HG03103 (cell line): ENCODE data around the gene SLMAP.

ENCODE experiments used
- ATAC-seq: cut with Tn5 transposase; IDR thresholded peaks from one replicate; pipeline ENCODE4 v1.9.1; 2021; ENCODE audit warnings: low read depth; ENCODE audit not compliant: unreplicated experiment

SLMAP gene

GRCh38 chr3:57821765-57822164 is 65.7 kb downstream of the SLMAP start:
- no peak for ATAC-seq

GRCh38 chr3:57822686-57823085 is 66.6 kb downstream of the SLMAP start:
- no peak for ATAC-seq

- ATAC-seq, result no peak
Measured at GRCh38 chr3:57825116-57825515, 69.0 kb downstream of the SLMAP start.

- ATAC-seq, result no peak
Measured at GRCh38 chr3:57826245-57826951, 70.3 kb downstream of the SLMAP start.

DNA sequence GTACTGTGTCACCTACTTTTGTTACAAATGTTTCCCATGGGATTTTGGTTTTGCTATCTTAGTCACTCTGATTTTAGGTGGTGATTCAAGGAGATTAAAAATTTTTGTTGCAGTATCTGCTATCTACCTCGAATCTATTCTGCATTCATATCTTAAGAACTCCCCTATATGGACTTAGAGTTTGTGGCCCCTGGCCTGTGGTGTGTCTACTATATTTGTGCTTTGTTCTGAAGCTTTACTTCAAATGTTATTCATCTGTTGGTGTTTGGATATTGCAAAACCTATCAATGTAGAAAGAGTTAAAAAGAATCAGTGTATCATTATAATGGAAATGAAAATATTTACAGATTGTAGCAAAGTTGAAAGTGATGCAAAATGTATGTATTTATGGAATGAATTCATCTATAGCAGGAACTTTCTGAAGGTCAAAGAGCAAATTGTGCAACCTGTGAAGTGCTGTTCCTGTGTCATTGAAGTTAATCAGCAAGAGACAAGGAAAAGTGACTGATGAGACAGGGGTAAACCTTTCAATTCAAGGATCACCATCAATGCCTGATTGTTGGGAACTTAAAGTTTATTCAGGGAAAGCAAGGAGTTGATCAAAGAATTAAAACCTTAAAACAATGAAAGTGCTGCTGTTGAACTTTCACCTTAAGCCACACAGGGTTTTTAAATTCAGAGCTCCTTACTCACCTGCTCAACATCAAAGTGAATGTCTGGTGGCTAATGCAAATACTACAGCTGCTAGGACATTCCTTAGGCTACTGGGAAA is 71.0 kb downstream of the SLMAP start:
- ATAC-seq, result no peak

DNA sequence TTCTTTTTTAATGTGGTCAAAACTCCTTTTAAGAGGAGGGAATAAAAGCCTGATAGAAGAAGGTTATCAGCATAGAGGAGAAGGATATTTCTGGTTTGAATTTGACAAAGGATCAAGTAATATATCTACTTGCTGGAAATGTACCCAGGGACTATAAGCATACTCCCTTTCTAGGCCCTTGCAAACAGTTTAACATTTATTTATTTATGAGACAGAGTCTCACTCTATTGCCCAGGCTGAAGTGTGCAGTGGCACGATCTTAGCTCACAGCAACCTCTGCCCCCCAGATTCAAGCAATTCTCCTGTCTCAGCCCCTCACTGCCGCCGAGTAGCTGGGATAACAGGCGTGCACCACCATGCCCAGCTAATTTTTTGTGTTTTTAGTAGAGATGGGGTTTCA is 71.6 kb downstream of the SLMAP start:
- ATAC-seq, result no peak

DNA sequence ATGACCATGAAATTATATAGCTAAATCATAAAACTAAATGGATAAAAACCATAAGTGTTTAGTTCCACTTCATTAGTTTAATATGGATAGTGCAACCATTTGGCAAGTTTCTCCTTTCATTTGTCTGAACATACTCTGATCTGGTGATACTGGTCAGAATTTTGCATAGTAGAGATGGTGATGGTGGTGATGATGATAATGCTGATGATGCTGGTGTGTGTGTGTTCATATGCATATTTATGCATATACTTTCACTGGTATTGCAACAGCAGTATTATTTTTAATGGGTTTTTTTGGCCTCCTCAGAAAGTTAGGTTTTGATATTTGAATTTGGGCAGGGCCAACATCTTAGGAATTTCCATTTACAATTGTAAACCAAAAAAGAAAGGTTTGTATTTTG is 76.4 kb downstream of the SLMAP start:
- no peak for ATAC-seq

DNA sequence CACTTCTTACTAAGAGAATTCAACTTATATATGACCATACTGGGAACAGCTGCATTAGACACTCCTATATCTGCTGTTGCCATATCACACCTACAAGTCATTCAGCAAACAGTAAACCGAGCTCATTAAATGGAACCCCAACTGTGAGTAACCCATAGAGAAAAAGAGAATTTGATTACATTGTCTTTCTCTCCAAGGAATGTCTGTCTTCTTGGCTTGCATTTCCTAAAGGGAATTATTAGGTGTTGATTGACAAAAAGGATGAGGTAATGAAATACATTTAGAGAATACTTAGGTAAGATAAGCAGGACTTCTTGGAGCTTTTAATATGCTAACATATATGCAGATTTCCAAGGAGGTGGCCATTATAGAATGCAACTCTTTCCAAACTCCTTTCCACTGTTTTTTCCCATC is 76.8 kb downstream of the SLMAP start:
- ATAC-seq, result no peak

DNA sequence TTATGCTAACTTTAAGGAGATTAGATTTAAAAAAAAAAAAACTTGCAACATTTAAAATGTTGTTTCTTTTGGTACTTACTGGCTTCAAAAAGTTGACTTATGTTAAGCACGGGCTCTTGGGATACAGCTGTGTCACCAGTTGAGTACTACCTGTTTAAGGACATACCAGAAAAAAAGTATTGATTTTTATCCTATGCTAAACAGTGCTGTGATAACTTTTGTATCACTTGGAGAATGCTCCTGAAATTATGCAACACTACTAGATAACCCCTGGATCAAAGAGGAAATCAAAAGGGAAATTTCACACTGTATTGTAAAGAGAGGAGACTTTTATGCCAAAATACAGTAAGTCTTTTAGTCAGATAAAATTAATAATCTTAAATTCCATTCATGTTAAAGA is 77.7 kb downstream of the SLMAP start:
- ATAC-seq, result no peak

DNA sequence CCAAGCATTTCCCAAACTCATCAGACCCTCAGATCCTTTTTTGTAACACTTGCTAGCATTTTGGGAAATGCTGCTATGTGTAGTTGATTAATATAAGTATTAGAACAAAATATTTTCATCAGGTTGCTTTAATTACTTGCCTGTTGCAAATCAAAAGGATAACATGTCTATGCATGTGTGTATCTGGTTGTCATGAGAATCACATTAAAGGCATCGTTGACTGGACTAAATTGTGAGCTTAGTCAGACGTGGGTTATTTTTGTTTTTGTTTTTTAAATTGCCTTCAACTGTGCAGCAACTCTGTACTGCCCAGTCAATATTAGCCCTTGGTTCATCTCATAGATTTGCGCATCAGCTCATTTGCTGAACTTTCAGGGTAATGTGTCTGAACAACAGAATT is 81.6 kb downstream of the SLMAP start:
- no peak for ATAC-seq

DNA sequence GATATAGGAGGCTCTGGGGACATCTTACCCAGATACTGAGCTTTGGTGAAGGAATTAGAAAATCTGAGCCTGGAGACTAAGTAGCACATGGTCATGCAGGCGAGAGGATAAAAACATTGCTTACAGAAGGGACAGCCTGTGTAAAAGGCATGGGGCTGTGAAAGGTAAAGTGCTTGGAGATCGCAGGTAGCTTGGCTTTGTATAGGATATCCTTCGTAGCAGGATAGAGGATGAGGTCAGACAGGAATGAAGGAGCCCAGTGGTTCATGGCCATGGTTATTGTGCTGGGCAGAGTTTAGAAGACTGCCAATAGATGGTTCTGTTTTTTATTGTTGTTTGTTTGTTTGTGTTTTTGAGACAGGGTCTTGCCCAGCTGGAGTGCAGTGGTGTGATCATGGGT is 82.5 kb downstream of the SLMAP start:
- ATAC-seq, result no peak

- ATAC-seq, result no peak
Measured at GRCh38 chr3:57840473-57840872, 84.4 kb downstream of the SLMAP start.

GRCh38 chr3:57841818-57842217 is 85.7 kb downstream of the SLMAP start:
- no peak for ATAC-seq

DNA sequence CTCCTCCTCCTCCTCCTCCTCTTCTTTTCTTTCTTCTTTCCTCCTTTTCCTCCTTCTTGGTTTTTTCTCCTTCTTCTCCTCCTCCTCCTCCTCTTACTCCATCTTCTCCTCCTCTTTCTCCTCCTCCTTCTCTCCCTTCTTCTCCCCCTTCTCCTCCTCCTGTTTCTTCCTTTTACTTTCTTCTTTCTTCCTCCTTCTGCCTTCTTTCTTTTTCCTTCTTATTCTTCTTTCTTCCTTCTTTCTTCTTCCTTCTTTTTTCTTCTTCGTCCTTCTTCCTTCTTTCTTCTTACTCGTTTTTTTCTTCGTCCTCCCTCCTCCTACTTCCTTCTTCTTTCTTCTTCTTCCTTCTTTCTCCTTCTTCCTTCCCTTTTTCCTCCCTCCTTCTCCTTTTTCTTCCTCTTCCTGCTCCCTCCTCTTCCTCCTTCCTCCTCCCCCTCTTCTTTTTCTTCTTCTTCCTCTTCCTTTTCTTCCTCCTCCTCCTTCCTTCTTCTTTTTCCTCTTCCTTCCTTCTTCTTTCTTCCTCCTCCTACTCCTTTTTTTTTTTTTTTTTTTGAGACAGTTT is 92.1 kb downstream of the SLMAP start:
- no peak for ATAC-seq

DNA sequence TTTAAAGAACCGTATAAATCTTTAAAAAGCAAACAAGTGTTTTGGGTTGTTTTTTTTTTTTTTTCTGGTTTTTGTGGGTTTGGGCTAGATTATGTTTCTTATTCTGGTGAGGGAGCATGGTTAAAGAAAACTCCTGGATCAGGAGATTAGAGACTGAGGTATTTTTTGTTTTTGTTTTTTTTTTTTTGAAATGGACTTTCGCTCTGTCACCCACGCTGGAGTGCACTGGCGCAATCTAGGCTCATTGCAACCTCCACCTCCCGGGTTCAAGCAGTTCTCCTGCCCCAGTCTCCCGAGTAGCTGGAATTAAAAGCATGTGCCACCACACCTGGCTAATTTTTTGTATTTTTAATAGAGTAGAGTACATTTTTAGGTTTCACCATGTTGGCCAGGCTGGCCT is 95.2 kb downstream of the SLMAP start:
- no peak for ATAC-seq

DNA sequence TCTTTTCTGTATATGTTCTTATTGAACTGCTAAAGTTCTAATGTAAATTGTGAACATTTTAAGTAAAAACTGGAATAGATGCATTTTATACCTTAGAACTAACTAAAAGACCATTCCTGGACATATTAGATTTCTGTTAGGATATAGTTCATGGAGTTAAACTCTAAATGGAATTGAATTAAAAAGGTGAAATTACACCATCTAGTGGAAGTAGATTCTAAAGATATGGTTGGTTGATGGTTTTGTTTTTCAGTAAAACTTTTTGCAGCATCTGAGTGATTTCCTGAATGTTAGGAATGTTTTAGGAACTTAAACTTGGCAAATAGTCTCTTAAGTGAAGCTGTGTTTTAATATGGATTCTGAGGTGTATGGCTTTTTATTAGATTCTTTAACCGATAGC is 96.8 kb downstream of the SLMAP start:
- ATAC-seq, result no peak

- ATAC-seq, result no peak
Measured at GRCh38 chr3:57855281-57855680, 99.2 kb downstream of the SLMAP start.

GRCh38 chr3:57855943-57856342 is 99.8 kb downstream of the SLMAP start:
- ATAC-seq, result no peak

- ATAC-seq, result no peak
Measured at GRCh38 chr3:57856675-57857074, 100.6 kb downstream of the SLMAP start.

- no peak for ATAC-seq
Measured at GRCh38 chr3:57862894-57863293, 106.8 kb downstream of the SLMAP start.

DNA sequence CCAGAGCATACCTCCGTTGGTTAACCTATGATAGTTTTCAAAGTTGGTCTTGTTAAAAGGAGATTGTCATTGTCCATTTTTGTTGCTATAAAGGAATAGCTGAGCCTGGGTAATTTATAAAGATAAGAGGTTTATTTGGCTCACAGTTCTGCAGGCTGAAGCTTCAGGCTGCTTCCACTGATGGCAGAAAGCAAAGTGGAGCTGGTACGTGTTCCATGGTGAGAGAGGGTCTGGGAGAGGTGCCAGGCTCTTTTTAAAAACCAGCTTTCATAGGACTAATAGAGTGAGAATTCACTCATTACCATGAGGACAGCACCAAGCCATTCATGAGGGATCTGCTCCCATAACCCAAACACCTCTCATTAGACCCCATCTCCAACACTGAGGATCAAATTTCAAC is 107.3 kb downstream of the SLMAP start:
- no peak for ATAC-seq

DNA sequence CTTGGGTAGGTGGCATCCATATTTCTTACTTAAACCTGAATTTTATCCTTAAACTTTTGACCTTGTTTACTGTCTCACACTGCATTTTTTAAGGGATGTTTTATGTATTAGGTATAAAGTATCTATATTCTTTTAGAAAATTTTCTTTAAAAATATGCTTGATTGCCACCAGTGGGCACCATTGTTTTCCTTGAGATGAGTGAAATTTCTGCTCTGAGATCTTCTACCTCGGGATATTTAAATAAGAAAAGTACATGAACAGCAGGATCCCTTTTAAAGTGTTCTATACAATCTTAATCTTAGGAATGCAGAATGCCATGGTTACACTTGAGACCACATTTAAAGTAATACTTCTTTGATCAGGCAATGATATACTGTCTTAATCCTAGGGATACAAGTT is 108.7 kb downstream of the SLMAP start:
- ATAC-seq, result no peak
